ENCODE measurements around the gene FRMPD3. TPM values are rescaled to one million over a fixed set of nuclear protein-coding genes. Genes with fewer than 3 reads are reported as not detected.

FRMPD3 gene
- total and polyA plus RNA-seq, 2 of the 8 experiments (the other 6 are each of a cell fraction or from before 2014, with no cell fraction given): 0.38 to 0.56 TPM

GRCh38 chrX:107477406-107477805 is 28.0 kb downstream of the FRMPD3 start:
- no peak overlapping the region for H2AFZ ChIP-seq (ENCODE audit: low read length)
- H2BK5ac ChIP-seq (ENCODE audit: low read depth, low read length): no peak overlapping the region
- H3K9me3 ChIP-seq (ENCODE audit: insufficient read depth in 2 of 2, low read depth in 1 of 2, low read length in 1 of 2): no peaks in the 10 kb centered on the region
- 93% methylated on average over 4 of the region's 4 CpGs; no CpG with 5 or more reads in 1 of the 2 experiments for WGBS, 2 experiments (ENCODE audit: extremely low coverage in 1 of 2, insufficient coverage in 1 of 2, insufficient read length in 1 of 2, insufficient replicate concordance in 2 of 2, low coverage in 1 of 2, low lambda C conversion rate in 2 of 2, missing lambda C conversion rate in 1 of 2)
- no peak overlapping the region for H2BK12ac ChIP-seq (ENCODE audit: low read depth, low read length)
- H3K23ac ChIP-seq (ENCODE audit: insufficient read length): no peak overlapping the region
- no peak overlapping the region for H3K18ac ChIP-seq (ENCODE audit: extremely low read depth, low read length)
- no peak overlapping the region for H3K27ac ChIP-seq (ENCODE audit: low read depth, low read length)
- no peak overlapping the region for H4K91ac ChIP-seq (replicated peaks; ENCODE audit: insufficient read length, low read length)
- no peak overlapping the region for H4K8ac ChIP-seq (ENCODE audit: extremely low read depth, insufficient read depth, low read length)
- no peak overlapping the region for H3K4me2 ChIP-seq (ENCODE audit: insufficient read depth in 1 of 2, low read depth in 2 of 2, low read length in 2 of 2)
- H2BK15ac ChIP-seq (ENCODE audit: low read length): no peak overlapping the region
- no peak overlapping the region for H2BK20ac ChIP-seq (ENCODE audit: low read length)
- ChIA-PET POLR2A (ENCODE audit: partially characterized antibody) (no interaction called here), CTCF (ENCODE audit: partially characterized antibody) (interaction anchor here (2.1 kb wide), 1 partner anchor 26 kb away, joined by 10 read pairs; no protein-coding TSS in a partner anchor)
- FAIRE-seq: no peak
- H4K5ac ChIP-seq (ENCODE audit: insufficient read length, low read depth, low read length): no peak overlapping the region
- no peak overlapping the region for H2AK5ac ChIP-seq (ENCODE audit: low read depth, low read length)
- no peaks in the 10 kb centered on the region for H3K79me2 ChIP-seq (ENCODE audit: control insufficient read depth in 1 of 2, insufficient read depth in 2 of 2, low read length in 2 of 2)
- no peak for DNase-seq (ENCODE audit: low read depth in 1 of 2, low spot score in 2 of 2)
- no peak overlapping the region for H3K56ac ChIP-seq (replicated peaks; ENCODE audit: insufficient read length, low read depth, low read length)
- H3K4ac ChIP-seq (replicated peaks; ENCODE audit: insufficient read length, low read depth, low read length): no peak overlapping the region
- no peaks in the 10 kb centered on the region for H4K20me1 ChIP-seq (replicated peaks in 1 of 2; ENCODE audit: control insufficient read depth in 1 of 2, insufficient read depth in 2 of 2, low read length in 2 of 2)
- no peaks in the 10 kb centered on the region for H3K23me2 ChIP-seq (ENCODE audit: low read depth, low read length)
- peaks cover 0 to 2% (median 0%) of the 10 kb centered on the region in 4 experiments; a peak in 1 of 7 replicates for H3K4me1 ChIP-seq (replicated peaks in 1 of 4; ENCODE audit: control insufficient read depth in 3 of 4, insufficient read depth in 4 of 4, low read length in 3 of 4)
- no peak overlapping the region for H3K14ac ChIP-seq (ENCODE audit: insufficient read length)
- no peaks in the 10 kb centered on the region for H3K27me3 ChIP-seq (replicated peaks in 1 of 4; ENCODE audit: control insufficient read depth in 3 of 4, extremely low read depth in 1 of 4, insufficient read depth in 3 of 4, low read length in 3 of 4)
- no peak overlapping the region for H2BK120ac ChIP-seq (replicated peaks; ENCODE audit: low read depth, low read length)
- no peaks in the 10 kb centered on the region for H3K36me3 ChIP-seq (ENCODE audit: control insufficient read depth in 2 of 4, insufficient read depth in 4 of 4, low read length in 3 of 4)
- H3K4me3 ChIP-seq (ENCODE audit: extremely low read depth in 1 of 4, insufficient read depth in 2 of 4, low read depth in 3 of 4, low read length in 4 of 4): no peak overlapping the region
- no peak overlapping the region for H3K9ac ChIP-seq (replicated peaks in 1 of 4; ENCODE audit: extremely low read depth in 1 of 4, low read depth in 3 of 4, low read length in 3 of 4)
- no peaks in the 10 kb centered on the region for H3K79me1 ChIP-seq (ENCODE audit: low read depth, low read length)
- TF ChIP-seq YY1 (IDR thresholded peaks at IDR 0.05; ENCODE audit: low read depth, low read length) (no peak), SP2 (IDR thresholded peaks at IDR 0.05; ENCODE audit: low read length) (no peak), KDM5A (IDR thresholded peaks at IDR 0.05; ENCODE audit: low read length) (no peak), FOSL1 (IDR thresholded peaks at IDR 0.05; ENCODE audit: insufficient read depth, low read depth, low read length) (no peak), SP1 (IDR thresholded peaks at IDR 0.05; ENCODE audit: low read depth, low read length) (no peak), POLR2AphosphoS5 (IDR thresholded peaks at IDR 0.05; ENCODE audit: low read depth, low read length) (no peak), EZH2 (IDR thresholded peaks at IDR 0.05; ENCODE audit: low read depth, low read length, severe bottlenecking) (no peak), CEBPB (IDR thresholded peaks at IDR 0.05; ENCODE audit: low read depth, low read length) (no peak), MAFK (IDR thresholded peaks at IDR 0.05; ENCODE audit: low read depth, low read length) (no peak), GTF2F1 (IDR thresholded peaks at IDR 0.05; ENCODE audit: borderline replicate concordance, low read depth, low read length) (no peak), CTCF (IDR thresholded peaks at IDR 0.05; ENCODE audit: control extremely low read depth in 1 of 3, insufficient read depth in 1 of 3, low read depth in 1 of 3, low read length in 3 of 3) (no peak), SIN3A (conservative IDR thresholded peaks at IDR 0.05 in 1 of 2, IDR thresholded peaks at IDR 0.05 in 1 of 2; ENCODE audit: low read depth in 1 of 2, low read length in 2 of 2) (no peak), CHD1 (IDR thresholded peaks at IDR 0.05; ENCODE audit: low read depth, low read length) (no peak)
